Measurements from ENCODE around the gene ZNF217.
"Not testable (repeated sequence)": the region's sequence is repeated elsewhere in the genome, so short reads cannot be mapped to it uniquely, and the experiment has no call there.

Gene ZNF217

GRCh38 chr20:53622247-53623133, 28.9 kb upstream of the ZNF217 start:
- no peak for DNase-seq (ENCODE audit: low read depth in 2 of 2)

GRCh38 chr20:53621482-53622246, 28.0 kb upstream of the ZNF217 start:
- DNase-seq (ENCODE audit: low read depth in 2 of 2) = peak; percentile 93

DNA sequence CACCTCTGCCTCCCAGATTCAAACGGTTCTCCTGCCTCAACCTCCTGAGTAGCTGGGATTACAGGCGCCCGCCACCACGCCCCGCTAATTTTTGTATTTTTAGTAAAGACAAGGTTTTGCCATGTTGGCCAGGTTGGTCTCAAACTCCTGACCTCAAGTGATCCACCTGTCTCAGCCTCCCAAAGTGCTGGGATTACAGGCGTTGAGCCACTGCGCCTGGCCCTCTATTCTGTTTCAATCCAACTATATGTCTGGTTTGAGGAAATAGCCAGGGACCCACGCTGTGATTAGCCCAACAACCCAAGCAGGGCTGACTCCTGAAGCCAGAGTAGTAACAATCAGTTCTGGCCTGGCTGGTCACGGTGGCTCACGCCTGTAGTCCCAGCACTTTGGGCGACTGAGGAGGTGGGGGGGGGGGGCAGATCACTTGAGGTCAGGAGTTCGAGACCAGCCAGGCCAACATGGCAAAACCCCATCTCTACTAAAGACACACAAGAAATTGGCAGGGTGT, 24.9 kb upstream of the ZNF217 start:
- DNase-seq (ENCODE audit: low read depth in 2 of 2) = not testable (repeated sequence)

DNA sequence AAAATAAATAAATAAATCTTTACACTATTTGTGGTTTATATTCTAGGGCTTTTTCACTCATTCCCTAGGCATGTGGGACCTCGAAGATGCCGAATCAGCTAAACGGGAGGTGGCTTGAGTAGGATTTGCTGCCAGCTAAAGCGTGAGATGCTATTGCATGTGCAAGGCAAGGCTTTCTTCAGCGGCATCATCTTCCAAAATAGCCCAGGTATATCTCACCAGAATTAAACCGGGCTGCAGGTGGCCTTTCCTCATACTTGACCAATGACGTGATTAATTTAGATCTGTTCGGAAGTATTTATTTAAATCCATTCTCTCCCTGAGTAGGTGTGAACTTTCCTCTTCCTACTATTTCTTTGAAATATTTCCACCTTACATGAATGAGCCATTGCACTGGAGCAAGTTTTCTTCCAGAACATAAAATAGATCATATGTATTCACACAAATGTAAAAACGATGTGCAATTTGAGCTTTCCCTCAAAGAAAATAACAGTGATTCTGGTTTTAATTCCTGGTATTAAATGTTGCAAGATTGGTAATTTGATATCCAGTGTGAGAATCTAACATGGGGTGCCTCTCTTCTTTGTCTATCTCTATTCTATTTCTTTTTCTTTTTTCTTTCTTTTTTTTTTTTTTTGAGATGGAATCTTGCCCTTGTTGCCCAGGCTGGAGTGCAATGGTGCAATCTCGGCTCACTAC, 24.3 kb upstream of the ZNF217 start:
- DNase-seq (ENCODE audit: low read depth in 2 of 2) = no peak

GRCh38 chr20:53616489-53616888, 22.9 kb upstream of the ZNF217 start:
- DNase-seq (ENCODE audit: low read depth in 2 of 2) = not testable (repeated sequence)

GRCh38 chr20:53613748-53614147, 20.1 kb upstream of the ZNF217 start:
- DNase-seq (ENCODE audit: low read depth in 2 of 2) = peak; percentile 67 to 69

DNA sequence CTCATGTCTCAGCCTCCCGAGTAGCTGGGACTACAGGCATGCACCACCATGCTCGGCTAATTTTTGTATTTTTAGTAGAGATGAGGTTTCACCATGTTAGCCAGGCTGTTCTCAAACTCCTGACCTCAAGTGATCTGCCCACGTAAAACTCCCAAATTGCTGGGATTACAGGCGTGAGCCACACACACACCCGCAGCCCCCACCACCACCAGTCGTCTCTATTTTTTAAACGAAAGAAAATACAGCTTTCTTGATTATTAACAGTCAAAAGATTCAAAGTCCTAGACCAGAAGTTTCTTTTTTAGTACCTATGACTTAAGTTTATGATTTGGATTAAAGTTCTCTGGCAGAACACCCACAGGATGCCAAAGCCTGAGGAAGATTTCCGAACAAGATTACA, 18.6 kb upstream of the ZNF217 start:
- DNase-seq (ENCODE audit: low read depth in 2 of 2) = not testable (repeated sequence)

DNA sequence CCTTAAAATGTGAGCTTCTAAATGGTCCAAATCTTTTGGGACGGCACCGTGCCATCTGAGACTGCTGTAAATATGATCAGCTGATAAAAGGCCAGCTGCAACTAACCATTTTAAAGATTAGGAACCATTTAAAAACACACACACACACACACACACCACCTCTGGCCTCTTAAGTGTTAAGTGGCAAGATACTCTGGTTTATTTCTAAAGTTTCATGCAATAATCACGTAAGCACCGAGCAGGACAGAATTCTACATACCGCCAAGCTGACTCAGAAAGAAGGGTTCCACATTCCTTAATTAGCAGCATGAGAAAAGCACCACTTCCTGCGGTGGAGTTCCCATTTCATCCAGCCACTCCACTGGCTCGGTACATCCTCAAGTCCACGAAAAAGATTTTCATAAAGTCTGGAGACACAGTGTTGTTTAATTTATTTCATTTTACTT, 17.8 kb upstream of the ZNF217 start:
- peak; percentile 95 to 96 for DNase-seq (ENCODE audit: low read depth in 2 of 2)

- DNase-seq (ENCODE audit: low read depth in 2 of 2) = peak in 1 of 2 experiments; percentile 44
Measured at GRCh38 chr20:53609491-53610445, 16.1 kb upstream of the ZNF217 start.

DNA sequence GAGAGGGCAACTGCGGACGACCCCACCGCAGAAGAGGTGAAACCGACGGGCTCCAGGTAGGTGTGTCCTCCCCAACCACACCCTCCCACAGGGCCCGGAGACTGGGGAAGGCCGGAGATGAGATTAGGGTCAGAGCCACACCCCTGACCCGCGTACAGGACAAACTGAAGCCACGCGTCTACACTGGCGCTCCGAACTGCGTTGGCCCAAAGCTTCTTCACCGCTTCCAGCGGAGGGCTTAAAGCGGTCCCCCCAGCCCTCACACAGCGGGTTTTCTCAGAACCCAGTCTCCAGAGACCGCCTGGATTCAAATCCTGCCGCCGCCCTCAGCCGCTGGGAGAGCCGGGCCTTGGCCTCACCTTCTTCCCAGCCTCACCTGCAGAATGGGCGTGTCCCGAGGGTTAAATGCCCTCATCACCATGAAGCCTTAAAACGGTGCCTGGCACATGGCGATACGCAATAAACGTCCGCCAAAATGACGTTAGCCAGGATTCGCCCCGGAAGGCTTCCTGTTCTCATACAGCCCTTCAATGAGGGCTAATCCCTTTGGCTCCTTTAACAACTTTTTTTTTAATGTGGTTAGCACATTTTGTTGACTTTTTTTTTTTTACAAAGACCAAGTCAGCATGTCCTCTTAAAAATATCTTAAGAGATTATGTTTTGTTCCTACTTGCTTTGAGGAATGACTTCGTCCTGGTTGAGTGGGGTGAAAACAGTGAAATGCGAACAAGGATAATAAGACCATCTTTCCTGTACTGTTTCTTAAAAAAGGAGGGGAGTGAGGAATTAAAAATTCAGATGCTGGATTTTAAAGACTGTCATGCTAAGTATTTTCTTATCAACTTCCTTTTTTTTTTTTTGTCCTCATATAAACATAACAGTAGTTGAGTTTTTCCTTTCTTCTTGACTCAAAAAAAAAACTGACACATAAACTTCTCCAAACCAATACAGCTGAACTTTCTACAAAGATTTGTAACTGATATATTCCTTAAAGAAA, 15.1 kb upstream of the ZNF217 start:
- no peak for DNase-seq (ENCODE audit: low read depth in 2 of 2)

DNA sequence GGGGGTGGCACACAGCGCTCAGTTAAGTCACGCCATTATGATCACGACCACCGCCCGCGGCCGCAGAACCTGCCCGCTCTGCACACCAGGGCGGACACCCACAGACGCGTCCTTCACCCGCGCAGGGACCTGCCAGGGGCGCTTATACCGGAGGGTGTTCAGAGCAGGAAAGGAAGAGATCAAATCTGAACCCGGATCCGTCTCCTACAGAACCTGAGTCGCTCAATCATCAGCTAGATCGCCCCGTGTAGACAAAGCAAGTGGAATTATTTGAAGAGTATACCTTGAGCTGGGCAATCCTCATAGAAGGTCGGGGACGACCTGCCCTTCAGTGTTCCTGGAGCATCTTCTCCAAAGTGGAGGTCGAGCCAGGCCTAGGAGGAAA, 14.4 kb upstream of the ZNF217 start:
- DNase-seq (ENCODE audit: low read depth in 2 of 2) = no peak

GRCh38 chr20:53606364-53606985, 12.8 kb upstream of the ZNF217 start:
- DNase-seq (ENCODE audit: low read depth in 2 of 2) = no peak

DNA sequence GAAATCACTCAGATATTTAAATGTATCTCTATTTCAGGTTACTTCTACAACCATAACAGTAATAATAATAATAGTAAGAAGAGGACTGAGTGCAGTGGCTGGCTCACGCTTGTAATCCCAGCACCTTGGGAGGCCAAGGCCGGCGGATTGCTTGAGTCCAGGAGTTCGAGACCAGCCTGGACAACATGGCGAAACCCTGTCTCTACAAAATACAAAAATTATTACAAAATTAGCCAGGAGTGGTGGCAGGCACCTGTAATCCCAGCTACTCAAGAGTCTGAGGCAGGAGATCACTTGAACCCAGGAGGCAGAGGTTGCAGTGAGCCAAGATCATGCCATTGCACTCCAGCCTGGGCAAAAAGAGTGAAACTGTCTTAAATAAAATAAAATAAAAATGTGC, 11.8 kb upstream of the ZNF217 start:
- not testable (repeated sequence) for DNase-seq (ENCODE audit: low read depth in 2 of 2)

- DNase-seq (ENCODE audit: low read depth in 2 of 2) = not testable (repeated sequence)
Measured at GRCh38 chr20:53604846-53605245, 11.2 kb upstream of the ZNF217 start.

DNA sequence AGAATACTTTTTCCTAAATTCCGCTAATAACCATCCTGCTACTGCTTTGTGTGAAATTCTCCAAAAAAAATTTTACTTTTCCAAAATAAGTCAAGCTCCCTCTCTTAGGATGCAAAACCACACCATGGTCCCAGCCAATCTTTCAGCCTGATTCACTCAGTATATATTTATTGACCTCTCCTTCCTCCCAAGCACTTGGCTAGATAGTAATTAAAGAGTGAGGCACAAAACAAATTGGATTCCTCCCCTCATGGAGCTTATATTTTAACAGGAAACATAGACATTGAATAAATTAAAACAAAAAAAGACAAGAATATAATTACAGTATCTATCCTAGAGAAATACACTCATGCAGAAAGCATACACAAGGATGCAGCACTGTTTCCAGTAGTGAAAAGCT, 9.0 kb upstream of the ZNF217 start:
- DNase-seq (ENCODE audit: low read depth in 2 of 2) = no peak

- DNase-seq (ENCODE audit: low read depth in 2 of 2) = no peak
Measured at GRCh38 chr20:53599910-53600632, 6.4 kb upstream of the ZNF217 start.

DNA sequence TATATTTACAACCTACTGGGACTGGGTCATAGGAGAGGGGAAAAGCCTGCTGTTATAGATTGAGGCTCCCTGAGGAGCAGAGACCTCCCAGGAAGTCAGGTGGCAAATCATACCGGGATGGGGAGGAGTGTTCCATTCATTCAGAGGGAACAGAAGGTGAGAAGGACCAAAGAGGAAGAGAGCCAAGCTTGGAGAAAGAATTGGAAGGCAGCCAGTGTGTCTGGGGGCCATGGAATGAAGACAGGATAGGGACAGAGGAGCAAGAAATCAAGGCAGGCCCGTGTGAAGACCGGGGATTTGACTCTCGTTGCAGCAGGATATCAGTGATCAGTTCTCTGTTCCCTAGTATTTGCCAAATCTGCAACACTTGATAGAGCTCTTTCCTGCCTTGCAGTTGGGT, 5.7 kb upstream of the ZNF217 start:
- no peak for DNase-seq (ENCODE audit: low read depth in 2 of 2)

- DNase-seq (ENCODE audit: low read depth in 2 of 2) = no peak
Measured at GRCh38 chr20:53599044-53599362, 5.4 kb upstream of the ZNF217 start.

Data from fibroblast of skin of left quadriceps (primary cell).